Coronary artery (tissue), 2 donors: Measurements from ENCODE around the gene PARD3.

ENCODE experiments used
- DNase-seq: peaks from one replicate; pipeline ENCODE4 v3.0.0-alpha.2; 2017; ENCODE audit warnings: low spot score
- H3K27ac ChIP-seq, 2 donors: fragments of 200-600 bp; sonication (generic); one replicate each; pipeline ENCODE4 v1.5.1; 2016 to 2019
- H3K4me3 ChIP-seq: fragments of 200-600 bp; sonication (generic); 2 replicates; pipeline ENCODE4 v1.5.1; 2016; ENCODE audit warnings: mild to moderate bottlenecking, moderate library complexity
- TF ChIP-seq, protein P1 (sequence below): fragments of 200-600 bp; sonication (generic); IDR thresholded peaks from one replicate; pipeline ENCODE4 v1.5.1; 2019; ENCODE audit warnings: antibody characterized with exemption

Gene PARD3

GRCh38 chr10:34251177-34251576, 563.9 kb downstream of the PARD3 start:
- TF ChIP-seq, protein P1, sequence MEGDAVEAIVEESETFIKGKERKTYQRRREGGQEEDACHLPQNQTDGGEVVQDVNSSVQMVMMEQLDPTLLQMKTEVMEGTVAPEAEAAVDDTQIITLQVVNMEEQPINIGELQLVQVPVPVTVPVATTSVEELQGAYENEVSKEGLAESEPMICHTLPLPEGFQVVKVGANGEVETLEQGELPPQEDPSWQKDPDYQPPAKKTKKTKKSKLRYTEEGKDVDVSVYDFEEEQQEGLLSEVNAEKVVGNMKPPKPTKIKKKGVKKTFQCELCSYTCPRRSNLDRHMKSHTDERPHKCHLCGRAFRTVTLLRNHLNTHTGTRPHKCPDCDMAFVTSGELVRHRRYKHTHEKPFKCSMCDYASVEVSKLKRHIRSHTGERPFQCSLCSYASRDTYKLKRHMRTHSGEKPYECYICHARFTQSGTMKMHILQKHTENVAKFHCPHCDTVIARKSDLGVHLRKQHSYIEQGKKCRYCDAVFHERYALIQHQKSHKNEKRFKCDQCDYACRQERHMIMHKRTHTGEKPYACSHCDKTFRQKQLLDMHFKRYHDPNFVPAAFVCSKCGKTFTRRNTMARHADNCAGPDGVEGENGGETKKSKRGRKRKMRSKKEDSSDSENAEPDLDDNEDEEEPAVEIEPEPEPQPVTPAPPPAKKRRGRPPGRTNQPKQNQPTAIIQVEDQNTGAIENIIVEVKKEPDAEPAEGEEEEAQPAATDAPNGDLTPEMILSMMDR, result no peak
- no peak overlapping the region for H3K27ac ChIP-seq

DNA sequence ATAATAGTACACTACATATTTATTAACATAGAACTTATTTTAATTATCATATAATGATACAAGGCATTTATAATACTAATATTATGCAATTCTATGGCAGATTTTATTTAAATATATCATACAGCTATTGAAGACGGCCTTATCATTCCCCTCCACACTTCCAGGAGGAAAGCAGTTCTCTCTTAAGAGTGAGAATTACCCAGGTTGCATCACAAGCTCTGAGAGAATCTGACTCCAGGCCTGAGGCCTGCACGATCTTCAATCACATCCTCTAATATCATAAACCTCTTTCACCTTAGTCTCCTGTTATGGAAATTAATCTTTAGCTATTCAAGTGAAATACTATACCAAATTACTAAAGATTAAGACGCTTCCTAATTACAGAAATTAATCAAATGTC, 564.4 kb downstream of the PARD3 start:
- H3K27ac ChIP-seq, result no peak overlapping the region
- no peak overlapping the region for H3K4me3 ChIP-seq
- TF ChIP-seq, protein P1, result no peak
- no peak for DNase-seq

More at GRCh38 chr10:34251177-34251576, 563.9 kb downstream of the PARD3 start:
- DNase-seq, result no peak
- no peak overlapping the region for H3K4me3 ChIP-seq

DNA sequence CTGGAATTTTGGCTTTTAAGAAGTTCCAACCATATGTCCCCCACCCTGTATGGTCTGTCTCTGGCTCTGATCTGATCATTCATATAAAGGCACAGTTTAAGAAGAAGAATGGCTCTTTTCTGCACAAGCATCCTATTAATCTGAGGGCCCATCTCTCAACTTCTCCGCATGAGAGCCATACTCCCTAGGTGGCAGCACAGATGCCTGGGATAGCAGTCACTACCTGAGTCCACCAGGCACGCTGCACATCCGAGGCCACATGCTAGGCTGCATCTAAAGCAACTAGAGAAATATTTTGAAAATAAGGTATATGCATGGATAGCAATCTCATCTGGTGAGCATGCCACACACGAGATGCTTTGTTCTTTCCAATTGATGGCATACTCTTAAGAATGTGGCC, 565.5 kb downstream of the PARD3 start:
- TF ChIP-seq, protein P1, result no peak
- H3K4me3 ChIP-seq, result no peak overlapping the region
- H3K27ac ChIP-seq, result no peak overlapping the region
- DNase-seq, result no peak

DNA sequence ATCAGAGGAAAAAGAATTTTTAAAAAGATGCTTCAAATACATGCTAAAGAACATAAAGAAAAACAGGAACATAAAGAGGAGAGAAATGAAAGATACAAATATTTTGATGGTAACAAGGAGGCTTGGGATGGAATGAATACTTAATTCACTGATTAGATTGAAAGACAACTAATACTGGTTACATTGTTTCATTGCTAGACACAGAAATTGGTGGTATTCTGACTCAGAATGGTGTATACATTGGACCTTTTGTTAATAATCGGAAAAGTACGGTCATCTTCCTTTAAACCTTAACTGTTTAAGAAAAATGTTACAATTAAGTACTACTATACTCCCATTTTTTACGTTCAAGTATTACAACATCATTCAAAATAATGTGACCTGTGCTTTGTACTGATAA, 567.5 kb downstream of the PARD3 start:
- no peak for DNase-seq
- H3K4me3 ChIP-seq, result no peak overlapping the region
- TF ChIP-seq, protein P1, result no peak
- no peak overlapping the region for H3K27ac ChIP-seq

GRCh38 chr10:34244756-34245484, 570.2 kb downstream of the PARD3 start:
- H3K27ac ChIP-seq, result no peak overlapping the region
- DNase-seq, result no peak
- TF ChIP-seq, protein P1, result no peak
- H3K4me3 ChIP-seq, result no peak overlapping the region

GRCh38 chr10:34241226-34242000, 573.7 kb downstream of the PARD3 start:
- no peak for DNase-seq
- Histone ChIP-seq H3K4me3 (no peak overlapping the region), H3K27ac (no peak overlapping the region)
- TF ChIP-seq, protein P1, result no peak
